AG09309 (cell line): ENCODE results near the gene XIAP.
A peak's percentile ranks its signal among the peaks of the same experiment; 100 is the strongest.
"Not testable (repeated sequence)": the region's sequence is repeated elsewhere in the genome, so short reads cannot be mapped to it uniquely, and the experiment has no call there.

ENCODE experiments used
- DNase-seq: peaks from one replicate; pipeline ENCODE4 v3.0.0-alpha.2; 2010; ENCODE audit warnings: low read depth
- H3K4me3 ChIP-seq: 2 replicates; pipeline ENCODE4 v1.5.1; 2011; ENCODE audit warnings: mild to moderate bottlenecking, low read depth, low read length, moderate library complexity; ENCODE audit not compliant: control insufficient read depth
- CTCF ChIP-seq: IDR thresholded peaks from 2 replicates; pipeline ENCODE4 v1.5.1; 2011; ENCODE audit warnings: mild to moderate bottlenecking, low read depth, low read length, inconsistent platforms; ENCODE audit not compliant: insufficient read depth, control insufficient read depth; ENCODE audit errors: missing control alignments

The XIAP gene

DNA sequence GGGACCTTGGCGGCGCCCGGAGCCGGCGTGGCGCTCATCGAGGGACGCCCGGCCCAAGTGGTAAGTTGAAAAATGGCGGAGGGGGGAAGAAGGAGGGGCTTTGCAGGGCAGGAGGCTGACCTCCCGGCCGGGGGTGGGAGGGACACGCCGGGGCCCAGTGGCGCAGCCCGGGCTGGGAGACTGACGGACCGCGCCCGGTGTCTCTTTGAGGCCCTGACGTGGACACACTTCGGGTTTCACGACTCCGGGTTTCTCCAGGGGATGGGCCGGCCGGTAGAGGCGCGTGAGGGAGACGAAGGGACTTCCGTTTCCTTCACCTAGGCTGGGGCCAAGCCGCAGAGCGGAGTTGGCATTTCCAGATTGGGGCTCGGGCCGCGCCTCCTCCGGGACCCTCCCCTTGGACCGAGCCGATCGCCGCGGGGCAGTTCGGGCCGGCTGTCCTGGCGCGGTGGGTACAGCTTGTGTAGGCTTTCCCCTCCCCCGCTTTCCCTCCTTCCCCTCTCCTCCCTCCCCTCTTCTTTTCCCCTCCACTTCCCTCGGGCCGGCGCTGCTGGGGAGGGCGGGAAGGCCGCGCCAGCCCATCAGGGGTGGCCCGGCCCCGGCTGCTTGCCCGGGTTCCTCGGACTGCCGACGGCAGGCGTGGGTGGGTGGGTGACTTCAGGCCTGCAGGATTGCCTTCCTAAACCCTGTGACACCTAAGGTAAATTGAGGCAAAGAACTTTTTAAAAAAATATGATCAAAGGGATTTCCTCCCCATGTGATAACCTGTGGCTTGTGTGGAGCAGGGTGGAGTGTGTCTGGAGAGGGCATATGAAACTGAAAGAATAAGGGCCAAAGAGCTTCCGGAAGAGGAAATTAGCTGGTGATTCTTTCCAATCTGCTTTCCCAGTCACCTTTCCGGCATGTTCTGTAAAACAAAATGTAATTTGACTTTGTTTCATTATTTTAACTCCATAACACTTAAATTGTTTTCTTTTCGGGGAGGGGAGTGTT is at the start of gene XIAP:
TSS of gene XIAP (plus strand) at position 208 of the 993 bp plus-strand sequence. CDS start 25,610 bp downstream, outside the sequence.
- no peak for TF ChIP-seq CTCF

GRCh38 chrX:123814343-123814742 is 45.5 kb upstream of the XIAP start:
- no peak for DNase-seq
- H3K4me3 ChIP-seq = no peak overlapping the region
- no peak for TF ChIP-seq CTCF

More for the DNA sequence above, at the start of gene XIAP:
- peak; percentile 44 for DNase-seq
- peak within 1 kb of the TSS; percentile 72 for H3K4me3 ChIP-seq

DNA sequence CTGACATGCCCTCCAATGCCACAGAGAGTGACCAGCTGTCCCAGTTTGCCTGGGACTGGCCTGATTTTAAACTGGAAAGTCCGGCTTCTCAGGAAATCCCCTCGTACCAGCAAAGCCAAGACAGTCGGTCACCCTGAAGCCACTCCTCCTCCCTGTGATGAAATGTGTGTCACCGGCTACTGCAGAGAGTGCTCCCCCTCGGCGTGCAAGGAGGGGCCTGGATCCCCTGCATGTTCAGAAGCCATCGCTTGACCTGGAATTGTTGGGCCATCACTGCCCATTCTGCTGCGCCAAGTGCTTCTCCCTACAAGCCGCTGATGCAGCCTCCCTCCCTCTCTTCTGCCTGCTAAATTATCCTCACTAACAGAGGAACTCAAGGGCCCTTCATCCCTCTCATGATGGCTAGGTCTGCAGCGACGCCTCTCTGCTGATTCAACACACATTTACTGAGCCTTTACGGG is 44.9 kb upstream of the XIAP start:
- not testable (repeated sequence) for H3K4me3 ChIP-seq, DNase-seq

- TF ChIP-seq CTCF = no peak
- no peak overlapping the region for H3K4me3 ChIP-seq
- no peak for DNase-seq
Measured at GRCh38 chrX:123817288-123817894, 42.5 kb upstream of the XIAP start.

DNA sequence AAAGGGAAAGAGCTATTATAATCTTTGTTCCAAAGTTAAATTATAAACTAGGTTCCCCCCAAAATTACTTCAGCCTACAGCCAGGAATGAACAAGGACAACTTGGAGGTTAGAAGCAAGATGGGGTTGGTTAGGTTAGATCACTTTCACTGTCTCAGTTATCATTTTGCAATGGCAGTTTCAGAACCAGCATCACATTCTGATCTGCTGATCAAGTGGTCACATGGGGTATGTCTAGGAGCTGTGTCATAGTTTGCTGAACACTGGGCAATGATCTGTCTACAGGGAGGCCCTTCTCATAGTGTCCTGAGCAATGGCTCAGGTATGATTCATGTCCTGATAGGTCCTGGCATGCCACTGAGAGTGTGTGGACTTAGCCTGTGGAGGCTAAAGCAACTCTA is 41.6 kb upstream of the XIAP start:
- no peak for DNase-seq
- H3K4me3 ChIP-seq = no peak overlapping the region
- TF ChIP-seq CTCF = no peak

GRCh38 chrX:123822965-123823364 is 36.9 kb upstream of the XIAP start:
- no peak for DNase-seq
- no peak overlapping the region for H3K4me3 ChIP-seq
- no peak for TF ChIP-seq CTCF

GRCh38 chrX:123830309-123830708 is 29.5 kb upstream of the XIAP start:
- DNase-seq = peak; percentile 27
- no peak for TF ChIP-seq CTCF
- H3K4me3 ChIP-seq = no peak overlapping the region
